Epidermal melanocyte (primary cell): ENCODE measurements around the gene MKX.
"Not testable (repeated sequence)": the region's sequence is repeated elsewhere in the genome, so short reads cannot be mapped to it uniquely, and the experiment has no call there.

Experiments used
- DNase-seq: peaks from one replicate; pipeline ENCODE4 v3.0.0; 2011; ENCODE audit warnings: low spot score; ENCODE audit not compliant: insufficient read length

Gene MKX

DNA sequence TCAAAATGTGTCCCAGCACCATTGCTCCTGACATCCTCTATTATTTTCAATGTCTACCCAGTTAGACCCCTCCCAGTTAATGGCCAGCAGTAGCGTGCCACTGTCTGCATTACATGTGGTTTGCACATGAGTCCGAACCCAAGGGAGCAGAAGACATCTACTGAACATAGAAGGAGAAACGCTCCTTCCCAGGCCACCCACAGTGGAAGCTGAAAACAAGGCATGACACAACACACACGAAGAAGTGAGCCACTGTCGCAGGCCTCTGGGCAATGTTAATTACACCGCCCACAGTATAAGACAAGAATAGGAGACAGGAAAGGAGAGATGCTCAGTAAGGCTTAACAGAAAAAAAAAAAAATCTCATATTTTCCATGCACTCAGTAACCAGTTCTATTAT, 50.5 kb downstream of the MKX start:
- DNase-seq: no peak

DNA sequence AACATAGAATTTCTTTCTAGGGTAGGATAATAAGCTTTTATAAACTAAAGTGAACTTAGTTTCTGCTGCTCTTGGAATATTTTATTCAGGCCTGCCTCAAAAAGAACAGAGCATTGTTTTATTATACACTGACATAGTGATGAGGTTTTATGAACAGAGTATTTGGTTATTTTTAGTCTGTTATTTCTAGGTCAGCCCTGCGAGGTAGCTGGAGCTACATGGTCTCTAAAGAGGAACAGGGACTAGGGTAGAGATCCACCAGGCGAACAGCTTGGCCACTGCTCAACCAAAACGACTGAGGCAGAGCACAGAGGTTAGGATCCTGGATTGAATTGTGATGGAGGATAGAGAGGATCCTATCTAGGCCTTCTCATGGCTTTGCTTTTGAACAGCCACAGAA, 53.0 kb downstream of the MKX start:
- DNase-seq: no peak

DNA sequence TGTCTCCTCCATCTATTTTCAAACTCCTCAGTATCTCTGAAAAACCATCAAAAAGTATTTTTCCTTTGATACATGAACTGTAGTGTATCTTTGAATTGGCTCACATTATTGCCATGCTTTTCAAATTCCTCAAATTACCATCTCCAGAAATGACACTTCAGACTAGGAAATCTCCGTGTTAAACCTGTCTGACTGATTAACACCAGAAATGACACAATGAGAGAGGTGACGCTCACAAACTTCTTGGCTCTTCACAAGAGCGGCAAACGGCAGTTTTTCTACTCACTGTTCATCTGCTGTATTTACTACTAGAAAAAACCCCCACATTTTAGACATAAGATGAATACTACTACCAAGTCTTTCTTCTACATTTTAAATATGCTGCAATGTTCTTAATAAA, 56.6 kb downstream of the MKX start:
- no peak for DNase-seq

DNA sequence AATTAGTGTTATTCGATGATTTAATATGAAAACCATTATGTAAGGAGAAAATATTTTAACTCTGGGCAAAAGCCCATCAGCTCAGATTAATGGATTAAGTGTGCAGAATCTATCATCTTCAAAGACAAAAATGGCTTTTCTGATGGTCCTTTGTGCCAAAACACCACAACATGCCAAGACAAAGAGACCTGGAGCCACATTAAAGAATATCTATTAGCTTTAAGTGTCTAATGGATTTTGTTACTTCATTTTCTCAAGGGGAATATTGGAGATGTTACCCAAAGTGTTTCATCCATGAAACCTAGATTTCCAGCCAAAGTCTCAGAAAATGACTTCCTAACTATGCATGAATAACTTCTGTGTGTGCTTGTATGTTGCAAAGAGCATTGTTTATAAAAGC, 57.3 kb downstream of the MKX start:
- no peak for DNase-seq

DNA sequence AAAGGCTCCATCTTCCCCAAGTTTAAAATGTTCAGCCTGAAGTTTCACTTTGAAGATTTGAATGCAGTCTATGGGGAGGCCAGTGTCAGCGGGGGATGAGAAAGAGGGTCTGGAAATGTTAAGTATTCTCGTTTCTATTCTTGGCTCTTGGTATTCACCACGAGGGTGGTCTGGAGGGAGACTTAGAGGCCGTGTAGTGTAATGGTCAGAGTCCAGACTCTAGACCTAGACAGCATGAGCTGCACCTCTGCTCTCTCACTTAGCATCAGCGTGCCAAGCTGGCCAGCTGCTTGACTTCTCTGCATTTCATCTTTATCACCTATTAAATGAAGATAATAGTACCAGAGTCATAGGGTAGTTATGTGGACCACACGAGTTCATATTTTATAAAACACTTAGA, 57.9 kb downstream of the MKX start:
- DNase-seq: no peak

DNA sequence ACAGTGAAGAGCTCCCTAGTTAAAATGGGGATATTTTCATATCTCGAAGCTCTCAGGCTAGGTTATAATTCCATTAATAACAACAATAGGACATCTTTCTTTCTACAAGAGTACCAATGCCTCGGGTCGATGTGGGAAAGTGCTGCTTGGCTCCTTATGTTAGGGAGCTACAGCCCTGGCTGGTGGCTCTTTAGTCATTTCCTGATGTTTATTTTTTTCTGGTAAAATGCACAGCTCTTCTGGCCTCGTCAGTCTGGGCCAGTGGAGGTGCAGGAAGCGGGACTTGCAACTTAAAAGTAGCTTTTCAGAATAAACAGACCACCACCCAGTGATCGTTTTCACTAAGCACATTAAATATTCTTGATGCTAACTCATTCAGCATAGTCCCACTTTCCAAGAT, 58.3 kb downstream of the MKX start:
- DNase-seq: no peak

DNA sequence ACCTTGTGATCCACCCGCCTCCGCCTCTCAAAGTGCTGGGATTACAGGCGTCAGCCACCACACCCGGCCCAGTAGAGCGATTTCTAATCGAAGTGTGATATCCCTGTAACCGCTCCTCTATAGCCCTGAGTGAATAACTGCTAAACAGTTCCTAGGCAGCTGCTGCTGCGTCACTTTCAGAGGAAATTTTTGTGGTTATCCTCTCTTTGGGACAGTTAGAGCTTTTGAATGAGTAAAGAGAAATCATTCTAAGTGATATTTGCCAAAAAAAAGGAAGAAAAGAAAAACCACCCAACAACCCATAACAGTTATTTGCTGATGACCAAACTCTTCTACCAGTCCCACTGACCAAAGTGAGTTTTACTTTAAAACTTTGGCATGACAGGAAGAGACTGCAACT, 59.9 kb downstream of the MKX start:
- DNase-seq: no peak

DNA sequence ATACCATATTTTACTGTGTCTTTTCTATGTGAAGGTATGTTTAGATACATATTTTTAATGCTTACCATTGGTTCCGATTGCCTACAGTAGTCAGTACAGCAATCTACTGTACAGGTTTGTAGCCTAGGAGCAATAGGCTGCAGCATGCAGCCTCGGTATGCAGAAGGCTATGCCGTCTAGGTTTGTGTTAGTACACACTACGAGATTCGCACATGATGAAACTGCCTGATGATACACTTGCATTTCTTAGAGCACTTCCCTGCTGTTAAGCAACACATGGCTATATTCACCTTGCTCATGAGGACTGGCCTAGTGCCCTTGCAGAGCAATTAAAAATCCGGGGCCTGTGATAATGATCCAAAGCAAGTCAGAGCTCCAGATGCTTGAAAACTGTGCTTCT, 62.4 kb downstream of the MKX start:
- no peak for DNase-seq

DNA sequence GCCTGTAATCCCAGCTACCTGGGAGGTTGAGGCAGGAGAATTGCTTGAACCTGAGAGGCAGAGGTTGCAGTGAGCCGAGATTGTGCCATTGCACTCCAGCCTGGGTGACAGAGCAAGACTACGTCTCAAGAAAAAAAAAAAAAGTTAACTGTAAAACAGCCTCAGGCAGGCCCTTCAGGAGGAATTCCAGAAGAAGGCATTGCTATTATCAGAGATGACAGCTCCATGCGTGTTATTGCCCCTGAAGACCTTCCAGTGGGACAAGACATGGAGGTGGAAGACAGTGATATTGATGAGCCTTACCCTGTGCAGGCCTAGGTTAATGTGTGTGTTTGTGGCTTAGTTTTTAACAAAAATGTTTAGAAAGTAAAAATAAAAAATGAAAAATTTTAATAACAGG, 63.8 kb downstream of the MKX start:
- not testable (repeated sequence) for DNase-seq

DNA sequence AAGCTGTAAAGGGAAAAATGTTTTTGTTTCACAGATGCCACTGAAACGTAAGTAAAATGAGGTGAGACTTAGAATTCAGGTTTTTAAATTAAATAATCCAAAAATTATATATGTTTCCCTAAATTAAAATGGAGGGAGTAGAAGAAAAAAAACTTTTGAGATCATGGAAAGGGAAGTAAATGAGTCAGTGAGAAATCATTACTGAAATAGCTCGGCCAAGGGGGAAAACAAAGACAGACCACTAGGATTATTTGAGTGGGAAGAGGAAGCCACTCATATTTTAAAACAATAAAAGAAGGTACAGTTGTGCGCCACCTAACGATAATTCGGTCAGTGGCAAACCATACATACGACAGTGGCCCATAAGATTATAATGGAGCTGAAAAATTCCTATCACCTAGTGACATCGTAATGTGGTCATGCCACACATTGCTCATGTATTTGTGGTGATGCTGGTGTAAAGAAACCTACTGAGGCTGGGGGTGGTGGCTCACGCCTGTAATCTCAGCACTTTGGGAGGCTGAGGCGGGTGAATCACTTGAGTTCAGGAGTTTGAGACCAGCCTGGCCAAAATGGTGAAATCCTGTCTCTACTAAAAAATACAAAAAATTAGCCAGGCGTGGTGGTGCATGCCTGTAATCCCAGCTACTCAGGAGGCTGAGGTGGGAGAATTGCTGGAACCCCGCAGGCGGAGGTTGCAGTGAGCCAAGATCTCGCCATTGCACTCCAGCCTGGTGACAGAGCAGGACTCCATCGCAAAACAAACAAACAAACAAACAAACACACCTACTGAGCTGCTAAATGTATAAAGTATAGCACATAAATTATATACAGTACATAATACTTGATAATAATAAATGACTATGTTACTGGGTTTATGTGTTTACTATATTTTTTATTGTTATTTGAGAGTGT, 64.7 kb downstream of the MKX start:
- DNase-seq: no peak

DNA sequence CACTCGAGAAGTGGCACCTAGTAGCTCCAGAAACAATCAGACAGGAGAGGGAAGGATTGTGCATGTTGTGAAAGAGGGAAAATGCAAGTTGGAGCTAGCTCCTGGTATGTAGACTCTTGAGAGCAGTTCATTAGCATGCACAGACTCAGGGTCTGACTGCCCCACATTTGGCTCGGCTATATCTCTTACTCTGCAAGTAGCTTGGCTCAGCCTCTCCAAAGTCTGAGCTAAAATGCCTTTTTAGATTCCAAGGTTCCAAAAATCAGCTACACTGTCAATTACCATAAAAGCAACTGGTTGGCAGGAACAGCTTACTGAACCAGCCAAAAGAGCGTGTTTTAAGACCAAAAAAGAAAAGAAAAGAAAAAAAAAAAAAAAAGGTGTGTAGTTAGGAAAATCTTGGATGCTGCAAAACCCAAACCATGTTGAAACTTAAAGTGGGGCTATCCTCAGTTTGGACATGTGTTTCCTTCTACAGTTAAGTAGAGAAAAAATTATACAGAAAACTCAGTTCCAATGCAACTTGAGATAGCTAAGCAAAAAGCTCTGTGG, 65.5 kb downstream of the MKX start:
- DNase-seq: no peak

DNA sequence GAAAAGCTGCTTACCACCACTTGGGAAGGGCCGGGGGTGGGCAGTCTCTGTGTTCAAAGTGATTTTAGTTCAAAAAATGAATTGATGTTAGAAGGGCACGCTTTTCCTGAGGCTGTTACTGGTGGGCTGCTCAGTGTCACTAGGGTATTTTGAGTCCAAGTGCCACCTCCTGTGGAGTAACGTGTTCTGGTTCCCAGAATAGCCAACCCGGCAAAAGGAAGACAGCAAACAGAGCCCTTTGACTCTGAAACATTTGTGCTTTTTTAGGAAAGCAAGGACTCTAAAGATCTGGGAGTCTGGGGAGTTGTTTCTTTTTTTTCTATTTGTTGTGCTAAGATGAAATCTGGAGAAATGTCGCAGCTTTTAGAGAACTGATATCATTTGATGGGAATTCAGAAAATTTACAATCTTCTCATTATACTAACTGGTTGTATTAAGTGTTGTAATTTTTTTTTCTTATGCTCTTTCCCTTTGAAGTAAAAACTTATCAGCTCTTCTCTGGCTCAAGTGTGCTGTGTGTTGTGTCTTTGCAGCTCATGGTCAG, 66.2 kb downstream of the MKX start:
- DNase-seq: no peak

DNA sequence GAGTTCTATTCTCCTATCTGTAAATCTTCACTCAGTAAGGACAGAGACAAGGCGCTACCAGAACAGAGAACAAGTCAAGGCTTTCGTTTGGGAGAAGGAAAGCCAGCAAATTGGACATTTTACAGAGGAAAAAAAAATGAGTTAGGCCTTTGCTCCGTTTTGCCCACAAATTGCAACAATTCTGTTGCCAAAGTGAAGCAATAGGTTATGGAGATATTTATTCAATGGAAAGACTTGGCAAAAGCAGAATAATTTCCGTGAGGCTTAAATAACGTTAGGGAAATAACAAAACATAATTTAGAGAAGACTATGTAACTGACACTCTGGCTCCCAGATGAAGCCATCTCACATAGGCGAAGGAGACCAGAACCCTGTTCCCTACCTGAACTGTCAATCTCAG, 67.5 kb downstream of the MKX start:
- DNase-seq: no peak

DNA sequence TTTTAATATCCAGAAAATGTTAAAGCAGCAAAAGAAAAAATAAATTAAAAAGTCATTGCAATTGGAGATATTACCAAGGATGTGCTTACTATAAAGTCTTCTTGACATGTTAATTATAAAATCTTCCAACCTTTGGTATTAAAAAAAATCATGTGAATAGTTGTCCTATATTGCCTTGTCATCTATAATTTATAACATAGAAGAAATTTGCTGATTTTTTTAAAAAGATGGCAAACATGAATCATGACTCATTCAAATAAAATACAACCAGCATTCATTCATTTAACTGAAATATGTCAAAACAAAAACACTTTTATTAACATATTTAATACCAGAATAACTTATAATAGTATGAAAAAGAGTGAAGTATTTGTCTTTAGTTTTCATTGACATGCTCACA, 72.6 kb downstream of the MKX start:
- no peak for DNase-seq

DNA sequence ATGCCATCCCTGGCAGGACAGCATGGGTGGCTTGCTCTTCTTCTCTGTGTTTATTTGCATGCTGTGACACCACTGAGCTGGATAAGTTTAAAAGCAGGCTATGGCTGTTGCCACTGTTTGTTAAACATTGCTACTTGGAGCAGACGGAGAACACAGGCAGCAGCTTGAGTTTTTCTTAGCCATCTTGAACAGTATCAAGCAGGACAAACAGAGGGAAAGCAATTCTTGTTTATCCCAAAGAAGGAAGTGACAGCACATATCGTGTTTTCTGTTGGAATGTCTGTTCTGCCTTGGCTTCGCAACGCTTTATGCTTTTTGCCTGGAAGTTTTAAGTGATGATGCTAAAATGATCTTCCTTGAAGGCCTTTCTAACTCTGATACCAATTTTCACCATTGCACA, 73.8 kb downstream of the MKX start:
- DNase-seq: no peak

DNA sequence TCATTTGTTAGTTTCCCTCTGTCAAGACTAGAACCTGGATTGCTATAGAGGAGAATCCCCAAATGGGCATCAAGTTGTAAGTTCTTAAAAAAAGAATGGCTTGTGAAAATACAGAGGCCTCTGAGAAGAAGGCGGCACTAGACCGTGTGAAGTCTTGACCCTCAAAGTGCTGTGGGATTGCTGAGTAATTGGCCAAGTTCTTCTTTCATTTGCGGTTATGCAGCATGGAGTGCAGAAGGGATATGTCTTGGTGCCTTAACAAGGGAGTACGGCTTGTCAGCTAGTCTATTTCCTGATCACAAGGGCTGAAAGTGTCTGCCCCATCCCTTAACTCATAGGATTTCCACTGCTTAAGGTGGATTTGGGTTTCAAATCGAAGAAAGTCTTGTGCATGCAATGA, 81.2 kb downstream of the MKX start:
- DNase-seq: no peak

DNA sequence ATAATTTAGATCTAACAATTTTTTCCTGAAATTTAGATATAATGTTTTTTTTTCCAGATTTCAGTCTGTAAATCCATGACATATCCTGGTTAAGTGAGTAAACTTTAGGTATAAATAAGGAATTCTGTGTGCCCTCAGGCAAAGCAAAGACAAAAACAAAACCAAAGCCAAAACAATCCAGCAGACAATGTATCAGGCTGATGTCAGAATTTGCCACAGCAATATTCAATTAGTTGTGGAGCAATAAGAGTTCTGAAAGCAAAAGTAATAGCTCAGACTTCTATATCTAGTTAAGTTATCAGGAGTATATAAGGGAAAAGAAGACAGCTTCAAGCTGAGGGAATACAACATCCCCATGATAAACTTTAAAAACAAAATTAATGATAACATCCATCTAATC, 82.0 kb downstream of the MKX start:
- DNase-seq: no peak

DNA sequence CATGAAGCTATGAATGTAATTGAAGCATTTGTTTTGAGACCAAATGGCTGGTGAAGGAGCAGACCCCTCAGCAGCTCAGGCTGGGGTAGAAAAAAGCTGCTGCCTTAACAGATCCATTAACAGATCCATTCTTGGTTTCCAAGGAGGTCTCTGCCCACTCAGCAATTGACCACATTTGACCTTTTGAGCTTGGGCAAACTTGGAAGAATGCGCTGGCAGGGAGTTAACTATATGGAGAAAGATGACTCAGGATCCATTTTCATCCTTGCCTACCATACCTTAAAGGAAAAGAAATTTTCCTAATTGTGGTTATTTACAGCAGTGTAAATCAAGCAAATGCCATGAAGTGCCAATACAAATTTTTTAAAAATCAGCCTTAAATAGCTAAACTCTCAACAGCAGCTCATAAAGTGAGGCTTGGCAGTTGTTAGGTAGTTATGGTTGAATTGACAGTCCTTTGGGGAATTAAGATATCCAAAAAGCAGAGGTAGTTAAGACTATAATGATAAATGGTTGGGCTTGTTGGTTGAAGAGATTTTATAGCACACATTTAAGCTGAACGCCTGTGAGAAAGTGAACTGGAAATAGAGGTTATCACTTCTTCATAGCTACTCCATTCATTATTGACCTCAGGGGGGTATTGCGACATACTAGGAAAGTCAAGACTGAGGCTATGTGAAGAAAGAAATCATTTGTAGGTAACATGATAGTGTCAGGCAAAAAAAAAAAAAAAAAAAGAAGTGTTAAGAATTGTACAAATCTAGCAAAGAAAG, 83.9 kb downstream of the MKX start:
- no peak for DNase-seq

DNA sequence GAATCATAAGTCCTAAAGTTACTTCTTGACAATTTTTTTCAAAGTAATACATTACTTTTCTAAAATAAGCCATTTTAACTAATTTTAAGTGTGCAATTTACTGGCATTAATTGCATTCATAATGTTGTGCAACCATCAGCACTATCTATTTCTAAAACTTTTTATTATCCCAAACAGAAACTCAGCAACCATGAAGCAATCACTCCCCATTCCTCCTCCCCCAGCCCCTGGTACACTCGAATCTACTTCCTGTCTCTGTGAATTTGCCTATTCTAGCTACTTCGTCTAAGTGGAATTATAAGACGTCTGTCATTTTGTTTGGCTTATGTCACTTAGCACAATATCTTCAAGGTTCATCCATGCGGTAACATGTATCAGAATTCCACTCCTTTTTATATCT, 84.9 kb downstream of the MKX start:
- DNase-seq: no peak

DNA sequence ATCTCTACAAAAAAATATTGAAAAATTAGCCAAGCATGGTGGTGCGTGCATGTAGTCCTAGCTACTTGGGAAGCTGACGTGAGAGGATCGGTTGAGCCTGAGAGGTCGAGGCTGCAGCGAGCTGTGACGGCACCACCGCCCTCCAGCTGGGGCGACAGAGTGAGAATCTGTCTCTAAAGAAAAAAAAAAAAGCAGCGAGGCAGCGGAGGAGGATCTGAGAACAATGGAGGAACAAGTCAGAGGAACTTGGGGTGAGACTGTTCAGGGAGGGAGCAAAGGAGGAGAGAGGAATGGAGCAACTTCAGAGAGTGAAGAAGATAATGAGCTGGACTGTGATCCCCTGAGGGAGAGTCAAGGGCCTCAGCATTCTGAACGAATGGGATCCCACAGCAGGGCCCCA, 85.4 kb downstream of the MKX start:
- no peak for DNase-seq

DNA sequence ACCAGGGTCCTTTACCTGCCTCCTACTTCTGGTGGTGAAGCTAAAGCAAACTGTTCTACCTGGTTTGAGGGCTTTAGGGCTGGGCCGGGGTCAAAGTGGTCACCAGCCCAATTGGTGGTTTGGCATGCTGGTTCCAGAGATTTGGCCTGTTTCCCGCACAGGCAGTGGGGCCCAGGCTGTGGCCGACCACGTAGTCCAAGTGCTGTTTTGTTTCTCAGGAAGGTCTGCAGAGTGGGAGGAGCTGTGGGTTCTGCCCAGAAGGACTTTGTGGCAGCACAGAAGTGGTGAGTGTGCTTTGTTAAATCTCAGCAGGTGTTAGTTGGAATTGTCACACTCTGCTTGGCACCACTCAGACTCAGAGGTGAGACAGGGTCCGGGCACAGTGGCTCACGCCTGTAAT, 85.8 kb downstream of the MKX start:
- no peak for DNase-seq

DNA sequence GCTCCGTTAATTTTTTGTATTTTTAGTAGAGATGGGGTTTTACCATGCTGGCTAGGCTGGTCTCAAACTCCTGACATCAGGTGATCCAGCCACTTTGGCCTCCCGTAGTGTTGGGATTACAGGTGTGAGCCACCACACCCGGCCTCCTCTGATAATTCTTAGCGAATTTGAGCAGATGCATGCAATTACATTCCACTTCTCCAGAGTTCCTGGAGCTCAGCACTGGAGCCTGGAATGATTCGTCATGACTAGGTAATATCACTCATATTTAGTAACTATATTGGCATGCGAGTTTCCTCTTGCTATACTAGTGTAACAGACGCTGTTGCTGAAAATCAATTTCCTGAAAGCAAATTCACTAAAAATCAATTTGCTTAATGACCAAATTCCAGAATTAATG, 86.8 kb downstream of the MKX start:
- DNase-seq: no peak
